ENCODE measurements around the gene PIGU. TPM values are rescaled to one million over a fixed set of nuclear protein-coding genes. Genes with fewer than 3 reads are reported as not detected.

The PIGU gene
- total RNA-seq, 4 donors from 2014 or later: 9.5 to 17.5 (median 12.5) TPM

DNA sequence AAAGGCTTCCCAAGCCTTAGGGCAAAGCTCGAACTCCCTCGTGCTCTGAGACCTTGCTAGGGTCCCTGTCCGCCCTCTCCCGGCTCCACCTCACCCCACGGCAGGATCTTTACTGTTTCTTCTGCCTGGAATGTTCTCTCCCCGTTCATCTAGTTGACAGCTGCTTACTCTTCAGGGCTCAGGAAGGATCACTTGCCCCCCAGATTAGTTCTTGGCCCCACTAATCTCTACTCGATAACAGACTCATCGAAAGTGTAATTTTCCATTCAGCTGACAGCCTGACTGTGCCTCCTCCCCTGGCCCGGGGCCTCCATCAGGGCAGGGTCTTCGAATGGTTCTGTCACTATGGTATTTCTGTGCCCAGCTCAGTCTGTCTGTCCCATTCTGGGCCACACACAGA lies 115.2 kb downstream of the PIGU start:
- no peak for DNase-seq
- intact Hi-C loops (cut with DNase I; ENCODE audit: low total_unique reads): no loop called here
- no peak overlapping the region for H3K27ac ChIP-seq
- H3K36me3 ChIP-seq: no peaks in the 10 kb centered on the region
- no peak overlapping the region for H3K4me3 ChIP-seq
- TF ChIP-seq CTCF (IDR thresholded peaks at IDR 0.05) (no peak), POLR2A (IDR thresholded peaks at IDR 0.05) (no peak)
- H3K9me3 ChIP-seq: no peaks in the 10 kb centered on the region
- H3K4me1 ChIP-seq: peaks cover 0 to 6% of the 10 kb centered on the region in 2 donors
- no peaks in the 10 kb centered on the region for H3K27me3 ChIP-seq

GRCh38 chr20:34560614-34561013 lies 116.3 kb downstream of the PIGU start:
- Histone ChIP-seq H3K4me3 (no peak overlapping the region), H3K36me3 (no peaks in the 10 kb centered on the region), H3K4me1 (peaks cover 0 to 6% of the 10 kb centered on the region in 2 donors), H3K27me3 (no peaks in the 10 kb centered on the region), H3K27ac (no peak overlapping the region), H3K9me3 (no peaks in the 10 kb centered on the region)
- intact Hi-C loops (cut with DNase I; ENCODE audit: low total_unique reads): no loop called here
- no peak for DNase-seq
- no peak for TF ChIP-seq CTCF (IDR thresholded peaks at IDR 0.05)
- no peak for TF ChIP-seq POLR2A (IDR thresholded peaks at IDR 0.05)

GRCh38 chr20:34560141-34560523 lies 116.8 kb downstream of the PIGU start:
- Histone ChIP-seq H3K36me3 (no peaks in the 10 kb centered on the region), H3K4me3 (no peak overlapping the region), H3K27ac (peak overlapping the region in 1 of 2 donors; percentile 95), H3K4me1 (peaks cover 0 to 6% of the 10 kb centered on the region in 2 donors), H3K9me3 (no peaks in the 10 kb centered on the region), H3K27me3 (no peaks in the 10 kb centered on the region)
- DNase-seq: peak in 1 of 2 donors; percentile 26
- intact Hi-C loops (cut with DNase I; ENCODE audit: low total_unique reads): no loop called here
- TF ChIP-seq CTCF (IDR thresholded peaks at IDR 0.05) (no peak), POLR2A (IDR thresholded peaks at IDR 0.05) (no peak)

GRCh38 chr20:34559311-34560140 lies 117.4 kb downstream of the PIGU start:
- H3K36me3 ChIP-seq: no peaks in the 10 kb centered on the region
- H3K9me3 ChIP-seq: no peaks in the 10 kb centered on the region
- intact Hi-C loops (cut with DNase I; ENCODE audit: low total_unique reads): no loop called here
- peaks cover 0 to 6% of the 10 kb centered on the region in 2 donors for H3K4me1 ChIP-seq
- no peaks in the 10 kb centered on the region for H3K27me3 ChIP-seq
- H3K4me3 ChIP-seq: peak overlapping the region; percentile 59 to 83
- H3K27ac ChIP-seq: peak overlapping the region; percentile 92 to 95
- peak; percentile 41 to 45 for DNase-seq
- TF ChIP-seq CTCF (IDR thresholded peaks at IDR 0.05) (no peak), POLR2A (IDR thresholded peaks at IDR 0.05) (no peak)
